ENCODE measurements around the gene RNGTT. TPM values are rescaled to one million over a fixed set of nuclear protein-coding genes. Genes with fewer than 3 reads are reported as not detected.

The RNGTT gene
- total and polyA plus RNA-seq, 12 donors = 2.6 to 29.6 (median 14.2) TPM

GRCh38 chr6:88987922-88988321 is 24.5 kb upstream of the RNGTT start:
- Histone ChIP-seq H3K36me3 (replicated peaks in 1 of 2) (no peaks in the 10 kb centered on the region), H3K27ac (no peak overlapping the region), H3K27me3 (no peaks in the 10 kb centered on the region), H3K4me1 (replicated peaks in 1 of 2) (peaks cover 8 to 16% of the 10 kb centered on the region in 2 donors), H3K4me3 (no peak overlapping the region), H3K9me3 (replicated peaks in 1 of 3) (no peaks in the 10 kb centered on the region)
- DNase-seq = no peak
- 62 to 66% (median 65%) methylated on average over 2 of the region's 2 CpGs for WGBS, 4 donors
- TF ChIP-seq POLR2A (IDR thresholded peaks at IDR 0.05) (no peak), CTCF (IDR thresholded peaks at IDR 0.05) (no peak)
- intact Hi-C loops (cut with DNase I) = no loop called here

- H3K9me3 ChIP-seq (replicated peaks in 1 of 3) = no peaks in the 10 kb centered on the region
- H3K4me3 ChIP-seq = no peak overlapping the region
- H3K4me1 ChIP-seq (replicated peaks in 1 of 2) = peaks cover 9 to 19% of the 10 kb centered on the region in 2 donors
- intact Hi-C loops (cut with DNase I) = no loop called here
- no peak for DNase-seq
- H3K36me3 ChIP-seq (replicated peaks in 1 of 2) = no peaks in the 10 kb centered on the region
- H3K27ac ChIP-seq = no peak overlapping the region
- TF ChIP-seq POLR2A (IDR thresholded peaks at IDR 0.05) (no peak), CTCF (IDR thresholded peaks at IDR 0.05) (no peak)
- no peaks in the 10 kb centered on the region for H3K27me3 ChIP-seq
Observed at GRCh38 chr6:88985901-88986300, 22.5 kb upstream of the RNGTT start.

- Histone ChIP-seq H3K4me3 (no peak overlapping the region), H3K36me3 (replicated peaks in 1 of 2) (no peaks in the 10 kb centered on the region), H3K9me3 (replicated peaks in 1 of 3) (no peaks in the 10 kb centered on the region), H3K27me3 (no peaks in the 10 kb centered on the region), H3K27ac (no peak overlapping the region), H3K4me1 (replicated peaks in 1 of 2) (peaks cover 9 to 11% of the 10 kb centered on the region in 2 donors)
- no peak for DNase-seq
- TF ChIP-seq CTCF (IDR thresholded peaks at IDR 0.05) (no peak), POLR2A (IDR thresholded peaks at IDR 0.05) (no peak)
- WGBS, 4 donors = 93 to 100% (median 97%) methylated on average over 3 to 5 of the region's 5 CpGs
- intact Hi-C loops (cut with DNase I) = loop anchor here (5.0 kb wide), 2 partner anchors 253 to 258 kb away; no protein-coding TSS in a partner anchor
Observed at GRCh38 chr6:88984606-88985005, 21.2 kb upstream of the RNGTT start.

- DNase-seq = no peak
- intact Hi-C loops (cut with DNase I) = loop anchor here (5.0 kb wide), 2 partner anchors 253 to 258 kb away; no protein-coding TSS in a partner anchor
- TF ChIP-seq CTCF (IDR thresholded peaks at IDR 0.05) = no peak
- no peak for TF ChIP-seq POLR2A (IDR thresholded peaks at IDR 0.05)
- Histone ChIP-seq H3K9me3 (replicated peaks in 1 of 3) (no peaks in the 10 kb centered on the region), H3K4me1 (replicated peaks in 1 of 2) (peaks cover 9 to 10% of the 10 kb centered on the region in 2 donors), H3K27ac (no peak overlapping the region), H3K4me3 (no peak overlapping the region), H3K36me3 (replicated peaks in 1 of 2) (no peaks in the 10 kb centered on the region), H3K27me3 (no peaks in the 10 kb centered on the region)
Observed at GRCh38 chr6:88984152-88984551, 20.7 kb upstream of the RNGTT start.
